ENCODE measurements around the gene TMUB2.

GRCh38 chr17:44152875-44153274 is 33.9 kb upstream of the TMUB2 start:
- TF ChIP-seq, protein P1, sequence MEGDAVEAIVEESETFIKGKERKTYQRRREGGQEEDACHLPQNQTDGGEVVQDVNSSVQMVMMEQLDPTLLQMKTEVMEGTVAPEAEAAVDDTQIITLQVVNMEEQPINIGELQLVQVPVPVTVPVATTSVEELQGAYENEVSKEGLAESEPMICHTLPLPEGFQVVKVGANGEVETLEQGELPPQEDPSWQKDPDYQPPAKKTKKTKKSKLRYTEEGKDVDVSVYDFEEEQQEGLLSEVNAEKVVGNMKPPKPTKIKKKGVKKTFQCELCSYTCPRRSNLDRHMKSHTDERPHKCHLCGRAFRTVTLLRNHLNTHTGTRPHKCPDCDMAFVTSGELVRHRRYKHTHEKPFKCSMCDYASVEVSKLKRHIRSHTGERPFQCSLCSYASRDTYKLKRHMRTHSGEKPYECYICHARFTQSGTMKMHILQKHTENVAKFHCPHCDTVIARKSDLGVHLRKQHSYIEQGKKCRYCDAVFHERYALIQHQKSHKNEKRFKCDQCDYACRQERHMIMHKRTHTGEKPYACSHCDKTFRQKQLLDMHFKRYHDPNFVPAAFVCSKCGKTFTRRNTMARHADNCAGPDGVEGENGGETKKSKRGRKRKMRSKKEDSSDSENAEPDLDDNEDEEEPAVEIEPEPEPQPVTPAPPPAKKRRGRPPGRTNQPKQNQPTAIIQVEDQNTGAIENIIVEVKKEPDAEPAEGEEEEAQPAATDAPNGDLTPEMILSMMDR (conservative IDR thresholded peaks at IDR 0.05 in 1 of 2, IDR thresholded peaks at IDR 0.05 in 1 of 2; ENCODE audit: low read depth in 1 of 2, low read length in 2 of 2), result no peak
- TF ChIP-seq EZH2 (IDR thresholded peaks at IDR 0.05; ENCODE audit: low read length, missing control alignments), result no peak

Data from fibroblast of lung (primary cell).